K562 (cell line): ENCODE measurements around the gene GDF2. TPM values are rescaled to one million over a fixed set of nuclear protein-coding genes. Genes with fewer than 3 reads are reported as not detected.

Experiments
- ARID2 ChIP-seq: fragments of 450-650 bp; IDR thresholded peaks from 2 replicates; pipeline ENCODE4 v1.6.1; 2017; ENCODE audit warnings: antibody characterized with exemption, mild to moderate bottlenecking
- ATF1 ChIP-seq, 2 experiments: fragments of 450-650 bp in 1 of 2; IDR thresholded peaks; 2 replicates each; pipeline ENCODE4 v1.6.1; 2016; ENCODE audit warnings: missing compliant biosample characterization in 1 of 2, missing genetic modification characterization in 1 of 2
- CC2D1A ChIP-seq: fragments of 450-650 bp; IDR thresholded peaks from 2 replicates; pipeline ENCODE4 v1.6.1; 2017; ENCODE audit warnings: mild to moderate bottlenecking
- KLF16 ChIP-seq: IDR thresholded peaks from 2 replicates; pipeline ENCODE4 v1.6.1; 2016; ENCODE audit warnings: antibody characterized with exemption
- POLR2B ChIP-seq: fragments of 450-650 bp; IDR thresholded peaks from 2 replicates; pipeline ENCODE4 v1.6.1; 2018; ENCODE audit warnings: low read depth; ENCODE audit not compliant: partially characterized antibody
- ZNF133 ChIP-seq: fragments of 250-450 bp; sonication (Bioruptor Pico); IDR thresholded peaks from 2 replicates; pipeline ENCODE4 v1.4.0; 2020; ENCODE audit warnings: mild to moderate bottlenecking
- polyA plus RNA-seq, 8 experiments: library from polyadenylated mRNA; depleted of rRNA in 4 of 8; stranded (reverse) in 5 of 8; unstranded in 3 of 8; fragments of >200 nt; fragmentation: Nextera tagmentation in 2 of 8; fragmentation: Illumina TruSeq in 1 of 8; extraction: Ambion mirVana in 2 of 8; extraction: Trizol in 1 of 8; gene quantifications; 2 replicates each; pipeline versions ENCODE4 v1.2.1 to v1.2.3, GENCODE V29; 2011 to 2014; ENCODE audit warnings: inconsistent platforms in 1 of 8, missing spikeins in 1 of 8
- total RNA-seq, 7 experiments: library from RNA; depleted of rRNA in 6 of 7; stranded (reverse); fragments of >200 nt in 6 of 7; fragmentation: Illumina TruSeq in 2 of 7; extraction: Trizol in 2 of 7; gene quantifications; 2 replicates each; pipeline versions ENCODE4 v1.2.1 to v1.2.3, GENCODE V29; 2011 to 2021; ENCODE audit warnings: low replicate concordance in 1 of 7
- TF ChIP-seq, protein P1 (sequence below): fragments of 250-450 bp; sonication (Bioruptor Pico); IDR thresholded peaks from 2 replicates; pipeline ENCODE4 v1.4.0; 2020
- TF ChIP-seq, protein P2 (sequence below), 3 experiments: IDR thresholded peaks in 2 of 3; conservative IDR thresholded peaks in 1 of 3; 2 replicates each; pipeline ENCODE4 v1.5.1; 2011 to 2012; ENCODE audit warnings: low read length in 3 of 3, mild to moderate bottlenecking in 3 of 3, control low read depth in 2 of 3, improper control_type of control experiment in 1 of 3, inconsistent platforms in 1 of 3, low read depth in 1 of 3, mixed read lengths in 1 of 3, moderate library complexity in 1 of 3; ENCODE audit not compliant: insufficient read depth in 2 of 3
- TF ChIP-seq, protein P3 (sequence below), 2 experiments: fragments of 150-350 bp in 1 of 2; IDR thresholded peaks; 2 replicates each; pipeline ENCODE4 v1.6.1; 2012 to 2016; ENCODE audit warnings: low read depth in 2 of 2, low read length in 2 of 2, mild to moderate bottlenecking in 1 of 2, moderate library complexity in 1 of 2

Gene GDF2
- total and polyA plus RNA-seq, 9 of the 15 experiments (the other 6 are each of a cell fraction or from before 2014, with no cell fraction given), result 0.08 to 0.58 (median 0.27) TPM; not detected in 2

DNA sequence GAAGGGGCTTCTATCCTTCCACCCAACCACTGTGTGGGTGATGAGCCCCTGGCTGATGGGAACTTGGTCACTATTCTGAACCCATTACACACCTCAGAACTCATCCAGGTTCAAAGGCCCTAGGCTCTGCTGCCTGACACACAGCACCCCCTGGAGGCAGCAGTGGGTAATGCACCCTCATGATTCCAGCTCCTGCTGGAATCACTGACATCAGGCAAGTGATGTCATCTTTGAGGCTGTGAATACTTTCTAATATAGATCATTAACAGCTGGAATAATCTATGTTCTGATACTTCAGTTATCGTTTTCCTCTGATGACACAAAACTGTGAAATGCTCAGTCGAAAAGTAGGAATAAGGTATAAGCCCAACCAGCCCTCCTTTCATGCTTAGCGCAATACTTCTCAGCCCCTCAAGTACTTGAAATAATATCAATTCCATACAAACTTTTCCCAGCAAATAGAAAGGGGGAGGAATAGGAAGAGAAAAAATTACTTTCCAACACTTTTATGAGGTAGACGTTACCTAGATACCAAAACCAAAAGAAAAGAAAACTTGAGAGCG is 18.4 kb downstream of the GDF2 start (continued):
- TF ChIP-seq, protein P1, sequence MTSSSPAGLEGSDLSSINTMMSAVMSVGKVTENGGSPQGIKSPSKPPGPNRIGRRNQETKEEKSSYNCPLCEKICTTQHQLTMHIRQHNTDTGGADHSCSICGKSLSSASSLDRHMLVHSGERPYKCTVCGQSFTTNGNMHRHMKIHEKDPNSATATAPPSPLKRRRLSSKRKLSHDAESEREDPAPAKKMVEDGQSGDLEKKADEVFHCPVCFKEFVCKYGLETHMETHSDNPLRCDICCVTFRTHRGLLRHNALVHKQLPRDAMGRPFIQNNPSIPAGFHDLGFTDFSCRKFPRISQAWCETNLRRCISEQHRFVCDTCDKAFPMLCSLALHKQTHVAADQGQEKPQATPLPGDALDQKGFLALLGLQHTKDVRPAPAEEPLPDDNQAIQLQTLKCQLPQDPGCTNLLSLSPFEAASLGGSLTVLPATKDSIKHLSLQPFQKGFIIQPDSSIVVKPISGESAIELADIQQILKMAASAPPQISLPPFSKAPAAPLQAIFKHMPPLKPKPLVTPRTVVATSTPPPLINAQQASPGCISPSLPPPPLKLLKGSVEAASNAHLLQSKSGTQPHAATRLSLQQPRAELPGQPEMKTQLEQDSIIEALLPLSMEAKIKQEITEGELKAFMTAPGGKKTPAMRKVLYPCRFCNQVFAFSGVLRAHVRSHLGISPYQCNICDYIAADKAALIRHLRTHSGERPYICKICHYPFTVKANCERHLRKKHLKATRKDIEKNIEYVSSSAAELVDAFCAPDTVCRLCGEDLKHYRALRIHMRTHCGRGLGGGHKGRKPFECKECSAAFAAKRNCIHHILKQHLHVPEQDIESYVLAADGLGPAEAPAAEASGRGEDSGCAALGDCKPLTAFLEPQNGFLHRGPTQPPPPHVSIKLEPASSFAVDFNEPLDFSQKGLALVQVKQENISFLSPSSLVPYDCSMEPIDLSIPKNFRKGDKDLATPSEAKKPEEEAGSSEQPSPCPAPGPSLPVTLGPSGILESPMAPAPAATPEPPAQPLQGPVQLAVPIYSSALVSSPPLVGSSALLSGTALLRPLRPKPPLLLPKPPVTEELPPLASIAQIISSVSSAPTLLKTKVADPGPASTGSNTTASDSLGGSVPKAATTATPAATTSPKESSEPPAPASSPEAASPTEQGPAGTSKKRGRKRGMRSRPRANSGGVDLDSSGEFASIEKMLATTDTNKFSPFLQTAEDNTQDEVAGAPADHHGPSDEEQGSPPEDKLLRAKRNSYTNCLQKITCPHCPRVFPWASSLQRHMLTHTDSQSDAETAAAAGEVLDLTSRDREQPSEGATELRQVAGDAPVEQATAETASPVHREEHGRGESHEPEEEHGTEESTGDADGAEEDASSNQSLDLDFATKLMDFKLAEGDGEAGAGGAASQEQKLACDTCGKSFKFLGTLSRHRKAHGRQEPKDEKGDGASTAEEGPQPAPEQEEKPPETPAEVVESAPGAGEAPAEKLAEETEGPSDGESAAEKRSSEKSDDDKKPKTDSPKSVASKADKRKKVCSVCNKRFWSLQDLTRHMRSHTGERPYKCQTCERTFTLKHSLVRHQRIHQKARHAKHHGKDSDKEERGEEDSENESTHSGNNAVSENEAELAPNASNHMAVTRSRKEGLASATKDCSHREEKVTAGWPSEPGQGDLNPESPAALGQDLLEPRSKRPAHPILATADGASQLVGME, result no peak
- TF ChIP-seq ARID2 (peak; percentile 89; the same call in 1 of the 2 replicates), POLR2B (no peak), ZNF133 (CRISPR knock-in tag) (no peak), ATF1 (CRISPR knock-in tag; IDR thresholded peaks at IDR 0.05) (no peak), ATF1 (tag; IDR thresholded peaks at IDR 0.05) (peak; percentile 69), CC2D1A (peak; percentile 51; the same call in 1 of the 2 replicates), KLF16 (peak; percentile 72; the same call in 1 of the 2 replicates)
- TF ChIP-seq, protein P2, sequence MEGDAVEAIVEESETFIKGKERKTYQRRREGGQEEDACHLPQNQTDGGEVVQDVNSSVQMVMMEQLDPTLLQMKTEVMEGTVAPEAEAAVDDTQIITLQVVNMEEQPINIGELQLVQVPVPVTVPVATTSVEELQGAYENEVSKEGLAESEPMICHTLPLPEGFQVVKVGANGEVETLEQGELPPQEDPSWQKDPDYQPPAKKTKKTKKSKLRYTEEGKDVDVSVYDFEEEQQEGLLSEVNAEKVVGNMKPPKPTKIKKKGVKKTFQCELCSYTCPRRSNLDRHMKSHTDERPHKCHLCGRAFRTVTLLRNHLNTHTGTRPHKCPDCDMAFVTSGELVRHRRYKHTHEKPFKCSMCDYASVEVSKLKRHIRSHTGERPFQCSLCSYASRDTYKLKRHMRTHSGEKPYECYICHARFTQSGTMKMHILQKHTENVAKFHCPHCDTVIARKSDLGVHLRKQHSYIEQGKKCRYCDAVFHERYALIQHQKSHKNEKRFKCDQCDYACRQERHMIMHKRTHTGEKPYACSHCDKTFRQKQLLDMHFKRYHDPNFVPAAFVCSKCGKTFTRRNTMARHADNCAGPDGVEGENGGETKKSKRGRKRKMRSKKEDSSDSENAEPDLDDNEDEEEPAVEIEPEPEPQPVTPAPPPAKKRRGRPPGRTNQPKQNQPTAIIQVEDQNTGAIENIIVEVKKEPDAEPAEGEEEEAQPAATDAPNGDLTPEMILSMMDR (IDR thresholded peaks at IDR 0.05 in 2 of 3, conservative IDR thresholded peaks at IDR 0.05 in 1 of 3; ENCODE audit: insufficient read depth in 2 of 3, low read depth in 1 of 3, low read length in 3 of 3), result peak; percentile 93 to 99 (median 96)
- TF ChIP-seq, protein P3, sequence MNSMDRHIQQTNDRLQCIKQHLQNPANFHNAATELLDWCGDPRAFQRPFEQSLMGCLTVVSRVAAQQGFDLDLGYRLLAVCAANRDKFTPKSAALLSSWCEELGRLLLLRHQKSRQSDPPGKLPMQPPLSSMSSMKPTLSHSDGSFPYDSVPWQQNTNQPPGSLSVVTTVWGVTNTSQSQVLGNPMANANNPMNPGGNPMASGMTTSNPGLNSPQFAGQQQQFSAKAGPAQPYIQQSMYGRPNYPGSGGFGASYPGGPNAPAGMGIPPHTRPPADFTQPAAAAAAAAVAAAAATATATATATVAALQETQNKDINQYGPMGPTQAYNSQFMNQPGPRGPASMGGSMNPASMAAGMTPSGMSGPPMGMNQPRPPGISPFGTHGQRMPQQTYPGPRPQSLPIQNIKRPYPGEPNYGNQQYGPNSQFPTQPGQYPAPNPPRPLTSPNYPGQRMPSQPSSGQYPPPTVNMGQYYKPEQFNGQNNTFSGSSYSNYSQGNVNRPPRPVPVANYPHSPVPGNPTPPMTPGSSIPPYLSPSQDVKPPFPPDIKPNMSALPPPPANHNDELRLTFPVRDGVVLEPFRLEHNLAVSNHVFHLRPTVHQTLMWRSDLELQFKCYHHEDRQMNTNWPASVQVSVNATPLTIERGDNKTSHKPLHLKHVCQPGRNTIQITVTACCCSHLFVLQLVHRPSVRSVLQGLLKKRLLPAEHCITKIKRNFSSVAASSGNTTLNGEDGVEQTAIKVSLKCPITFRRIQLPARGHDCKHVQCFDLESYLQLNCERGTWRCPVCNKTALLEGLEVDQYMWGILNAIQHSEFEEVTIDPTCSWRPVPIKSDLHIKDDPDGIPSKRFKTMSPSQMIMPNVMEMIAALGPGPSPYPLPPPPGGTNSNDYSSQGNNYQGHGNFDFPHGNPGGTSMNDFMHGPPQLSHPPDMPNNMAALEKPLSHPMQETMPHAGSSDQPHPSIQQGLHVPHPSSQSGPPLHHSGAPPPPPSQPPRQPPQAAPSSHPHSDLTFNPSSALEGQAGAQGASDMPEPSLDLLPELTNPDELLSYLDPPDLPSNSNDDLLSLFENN (IDR thresholded peaks at IDR 0.05; ENCODE audit: low read depth in 2 of 2, low read length in 2 of 2), result no peak
